Nephron progenitor cell (in vitro differentiated cells): Measurements from ENCODE around the gene PPARA.
A peak's percentile ranks its signal among the peaks of the same experiment; 100 is the strongest.

Source experiments
- DNase-seq: peaks from one replicate; pipeline ENCODE4 v3.0.0; 2021
- H3K27ac Mint-ChIP-seq: 2 replicates; pipeline ENCODE4 v1.8.0; 2021; ENCODE audit warnings: mild to moderate bottlenecking, moderate library complexity, mixed read lengths
- H3K27me3 Mint-ChIP-seq: 2 replicates; pipeline ENCODE4 v1.8.0; 2021; ENCODE audit warnings: mild to moderate bottlenecking, low read depth, mixed read lengths; ENCODE audit not compliant: poor library complexity
- H3K36me3 Mint-ChIP-seq: 2 replicates; pipeline ENCODE4 v1.8.0; 2021; ENCODE audit warnings: low read depth, mixed read lengths
- H3K4me1 Mint-ChIP-seq: 2 replicates; pipeline ENCODE4 v1.8.0; 2021; ENCODE audit warnings: mixed read lengths
- H3K4me3 Mint-ChIP-seq: 2 replicates; pipeline ENCODE4 v1.8.0; 2021; ENCODE audit warnings: mild to moderate bottlenecking, moderate library complexity, mixed read lengths
- H3K9me3 Mint-ChIP-seq: 2 replicates; pipeline ENCODE4 v1.8.0; 2021; ENCODE audit warnings: mild to moderate bottlenecking, moderate library complexity, mixed read lengths
- TF ChIP-seq, protein P1 (sequence below): fragments of 200-600 bp; sonication (generic); IDR thresholded peaks from 2 replicates; pipeline ENCODE4 v1.5.0; 2021; ENCODE audit warnings: antibody characterized with exemption

PPARA gene

DNA sequence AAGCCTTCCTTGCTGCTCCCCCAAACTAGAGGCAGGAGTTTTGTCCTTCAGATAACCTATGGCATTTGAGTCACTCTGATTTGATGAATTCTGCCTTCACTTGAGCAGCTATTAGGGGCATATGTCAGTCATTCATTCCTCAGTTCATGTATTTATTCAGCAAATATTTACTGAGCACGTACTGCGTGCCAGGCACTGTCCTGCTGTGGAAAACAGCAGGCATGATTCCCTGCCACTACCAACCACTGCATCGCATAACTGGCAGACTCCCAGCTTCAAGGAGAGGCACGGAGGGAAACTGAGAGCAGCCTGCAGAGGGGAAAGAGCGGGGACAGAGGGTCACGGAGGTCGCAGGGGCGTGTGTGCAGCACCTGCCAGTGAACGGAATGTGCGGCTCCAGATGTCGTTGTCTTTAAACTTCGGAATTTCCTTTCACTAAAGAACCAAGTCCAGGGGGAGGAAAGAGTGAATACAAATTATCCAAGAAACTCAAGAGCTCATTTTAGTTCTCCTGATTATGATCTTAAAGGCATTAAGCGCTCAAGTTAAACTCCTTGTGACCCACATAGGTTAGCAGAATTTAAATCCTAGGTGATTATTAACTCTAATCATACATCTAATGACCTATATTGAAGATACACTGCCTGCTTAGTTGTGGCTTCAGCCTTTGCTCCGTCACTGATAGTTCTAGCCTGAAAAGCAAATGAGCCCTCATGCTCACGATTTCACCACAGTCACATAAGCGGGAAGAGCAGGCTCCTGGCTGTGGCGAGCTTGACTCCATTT lies 12.6 kb downstream of the PPARA start:
- DNase-seq, result no peak
- Mint-ChIP-seq H3K9me3 (no peaks in the 10 kb centered on the region), H3K4me1 (peaks cover 11% of the 10 kb centered on the region), H3K27me3 (peaks cover 23% of the 10 kb centered on the region), H3K27ac (peak overlapping the region; percentile 29), H3K36me3 (peaks cover 5% of the 10 kb centered on the region), H3K4me3 (no peak overlapping the region)
- TF ChIP-seq, protein P1, sequence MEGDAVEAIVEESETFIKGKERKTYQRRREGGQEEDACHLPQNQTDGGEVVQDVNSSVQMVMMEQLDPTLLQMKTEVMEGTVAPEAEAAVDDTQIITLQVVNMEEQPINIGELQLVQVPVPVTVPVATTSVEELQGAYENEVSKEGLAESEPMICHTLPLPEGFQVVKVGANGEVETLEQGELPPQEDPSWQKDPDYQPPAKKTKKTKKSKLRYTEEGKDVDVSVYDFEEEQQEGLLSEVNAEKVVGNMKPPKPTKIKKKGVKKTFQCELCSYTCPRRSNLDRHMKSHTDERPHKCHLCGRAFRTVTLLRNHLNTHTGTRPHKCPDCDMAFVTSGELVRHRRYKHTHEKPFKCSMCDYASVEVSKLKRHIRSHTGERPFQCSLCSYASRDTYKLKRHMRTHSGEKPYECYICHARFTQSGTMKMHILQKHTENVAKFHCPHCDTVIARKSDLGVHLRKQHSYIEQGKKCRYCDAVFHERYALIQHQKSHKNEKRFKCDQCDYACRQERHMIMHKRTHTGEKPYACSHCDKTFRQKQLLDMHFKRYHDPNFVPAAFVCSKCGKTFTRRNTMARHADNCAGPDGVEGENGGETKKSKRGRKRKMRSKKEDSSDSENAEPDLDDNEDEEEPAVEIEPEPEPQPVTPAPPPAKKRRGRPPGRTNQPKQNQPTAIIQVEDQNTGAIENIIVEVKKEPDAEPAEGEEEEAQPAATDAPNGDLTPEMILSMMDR, result no peak

GRCh38 chr22:46163557-46163888 lies 13.2 kb downstream of the PPARA start:
- Mint-ChIP-seq H3K27me3 (peaks cover 23% of the 10 kb centered on the region), H3K27ac (peak overlapping the region; percentile 13), H3K36me3 (peaks cover 5% of the 10 kb centered on the region), H3K4me3 (no peak overlapping the region), H3K9me3 (no peaks in the 10 kb centered on the region), H3K4me1 (peaks cover 8% of the 10 kb centered on the region)
- no peak for DNase-seq
- TF ChIP-seq, protein P1, result no peak

GRCh38 chr22:46165977-46166376 lies 15.7 kb downstream of the PPARA start:
- DNase-seq, result no peak
- Mint-ChIP-seq H3K36me3 (no peaks in the 10 kb centered on the region), H3K4me3 (no peak overlapping the region), H3K9me3 (no peaks in the 10 kb centered on the region), H3K4me1 (no peaks in the 10 kb centered on the region), H3K27ac (no peak overlapping the region), H3K27me3 (peaks cover 14% of the 10 kb centered on the region)
- TF ChIP-seq, protein P1, result no peak

- DNase-seq, result no peak
- Mint-ChIP-seq H3K4me1 (peaks cover 5% of the 10 kb centered on the region), H3K27ac (no peak overlapping the region), H3K9me3 (no peaks in the 10 kb centered on the region), H3K27me3 (peaks cover 8% of the 10 kb centered on the region), H3K4me3 (no peak overlapping the region), H3K36me3 (no peaks in the 10 kb centered on the region)
- TF ChIP-seq, protein P1, result no peak
Observed at GRCh38 chr22:46169628-46170027, 19.3 kb downstream of the PPARA start.

DNA sequence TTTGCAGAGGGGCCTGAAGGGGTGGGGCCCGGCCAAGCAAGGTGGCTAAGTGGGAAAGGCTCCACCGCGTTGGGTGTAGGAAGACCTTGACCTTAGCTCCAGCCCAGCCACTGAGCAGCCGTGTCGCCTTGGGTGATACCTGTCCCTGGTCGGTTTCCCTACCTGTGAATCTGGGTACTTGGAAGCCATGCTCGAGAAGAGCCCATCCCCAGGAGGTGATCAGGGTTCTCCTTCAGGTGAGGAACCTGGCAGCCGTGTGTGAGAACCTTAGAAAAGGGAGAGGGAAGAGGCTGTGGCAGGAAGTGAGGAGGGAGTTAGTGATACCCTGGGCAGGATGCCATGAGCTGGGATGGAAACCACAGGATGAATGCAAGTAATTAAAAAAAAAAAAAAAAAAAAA lies 21.6 kb downstream of the PPARA start:
- no peak overlapping the region for H3K4me3 Mint-ChIP-seq
- TF ChIP-seq, protein P1, result no peak
- peaks cover 5% of the 10 kb centered on the region for H3K4me1 Mint-ChIP-seq
- H3K27me3 Mint-ChIP-seq, result peaks cover 22% of the 10 kb centered on the region
- no peak for DNase-seq
- H3K9me3 Mint-ChIP-seq, result no peaks in the 10 kb centered on the region
- no peaks in the 10 kb centered on the region for H3K36me3 Mint-ChIP-seq
- no peak overlapping the region for H3K27ac Mint-ChIP-seq

DNA sequence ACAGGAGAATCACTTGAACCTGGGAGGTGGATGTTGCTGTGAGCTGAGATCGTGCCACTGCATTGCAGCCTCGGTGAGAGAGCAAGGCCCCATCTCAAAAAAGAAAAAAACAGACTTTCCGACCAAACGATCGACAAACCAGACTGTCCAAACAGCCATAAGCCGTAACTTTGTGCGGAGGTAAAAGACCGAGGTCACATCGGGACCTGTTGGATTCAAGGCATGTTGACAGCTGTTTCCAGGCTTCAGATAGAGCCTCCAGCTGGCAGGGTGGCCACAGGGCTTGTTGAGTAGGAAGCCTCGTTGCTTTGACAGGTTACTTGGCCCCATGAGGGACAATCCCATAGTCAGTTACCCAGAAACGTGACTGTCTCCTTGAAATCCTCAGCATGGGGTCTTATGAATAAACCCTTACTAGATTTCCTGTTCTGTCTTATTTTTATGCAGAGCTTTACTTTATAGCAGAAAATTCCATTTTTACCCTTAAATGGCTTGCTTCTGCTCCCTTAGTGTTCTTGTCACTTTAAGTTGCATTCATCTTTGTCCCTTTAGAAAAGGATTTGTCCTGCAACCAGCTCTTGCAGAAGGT lies 22.3 kb downstream of the PPARA start:
- DNase-seq, result no peak
- H3K27me3 Mint-ChIP-seq, result peaks cover 22% of the 10 kb centered on the region
- H3K4me3 Mint-ChIP-seq, result no peak overlapping the region
- no peaks in the 10 kb centered on the region for H3K9me3 Mint-ChIP-seq
- no peak overlapping the region for H3K27ac Mint-ChIP-seq
- H3K4me1 Mint-ChIP-seq, result peaks cover 5% of the 10 kb centered on the region
- H3K36me3 Mint-ChIP-seq, result no peaks in the 10 kb centered on the region
- TF ChIP-seq, protein P1, result no peak
